HCT116 (cell line): ENCODE data around the gene KLHL40. TPM values are rescaled to one million over a fixed set of nuclear protein-coding genes. Genes with fewer than 3 reads are reported as not detected.

Experiments used
- ATAC-seq: fragments of 200-7000 bp; cut with Tn5 transposase; 2 replicates; pipeline ENCODE4 v1.9.1; 2020; ENCODE audit warnings: mild to moderate bottlenecking, moderate library complexity
- BruUV-seq: library from RNA; stranded (reverse); fragments of 400-500 nt; replicated peaks from 2 replicates; lab custom pipeline; 2021; lab: Mats Ljungman, UMichigan
- CTCF ChIA-PET: fragments of 300-600 bp; sonication (Branson Sonifier 250); formaldehyde crosslinking; loops from one replicate; lab custom pipeline; 2021; ENCODE audit warnings: antibody characterized with exemption; lab: Charles Lee
- POLR2A ChIA-PET: fragments of 300-600, 350-600 bp; sonication (Branson Sonifier 250); formaldehyde crosslinking; loops from one replicate; lab custom pipeline; 2021; ENCODE audit warnings: antibody characterized with exemption; lab: Charles Lee
- RAD21 ChIA-PET, 2 experiments: fragments of 300-600 bp; sonication (Branson Sonifier 250); formaldehyde crosslinking; loops; one replicate each; lab custom pipeline; 2023; ENCODE audit warnings: low total read pairs in 2 of 2; ENCODE audit not compliant: uncharacterized antibody in 2 of 2, unreplicated experiment in 2 of 2, low non-redundant PET in 1 of 2; lab: Charles Lee
- DNase-seq: peaks from one replicate; pipeline ENCODE4 v3.0.0-alpha.2; 2010; ENCODE audit warnings: low read depth, low spot score
- H2AFZ ChIP-seq: fragments of 200-600 bp; shearing (Covaris generic), sonication (generic); 2 replicates; pipeline ENCODE4 v1.6.1; 2017; ENCODE audit warnings: low read depth, mixed run types, mixed read lengths, antibody characterized with exemption, low read length; ENCODE audit not compliant: poor library complexity, severe bottlenecking
- H3K27ac ChIP-seq: 2 replicates; pipeline ENCODE4 v1.5.1; 2012; ENCODE audit warnings: low read depth, low read length
- H3K27me3 ChIP-seq: fragments of 200-600 bp; sonication (generic); 2 replicates; pipeline ENCODE4 v1.6.1; 2016; ENCODE audit warnings: mixed run types, low read length, mixed read lengths; ENCODE audit not compliant: insufficient read depth
- H3K36me3 ChIP-seq, 2 experiments: fragments of 200-500 bp in 1 of 2; fragments of 200-600 bp in 1 of 2; sonication (Bioruptor generic) in 1 of 2; sonication (generic) in 1 of 2; 2 replicates each; pipeline versions ENCODE4 v1.5.1 to v1.6.1; 2014 to 2016; ENCODE audit warnings: low read length in 2 of 2, inconsistent platforms in 1 of 2, mixed read lengths in 1 of 2, mixed run types in 1 of 2; ENCODE audit not compliant: insufficient read depth in 2 of 2, control insufficient read depth in 1 of 2
- H3K4me1 ChIP-seq, 2 experiments: fragments of 200-600 bp in 1 of 2; sonication (generic) in 1 of 2; 2 replicates each; pipeline versions ENCODE4 v1.5.1 to v1.6.1; 2012 to 2017; ENCODE audit warnings: low read length in 2 of 2, inconsistent platforms in 1 of 2, mild to moderate bottlenecking in 1 of 2, mixed read lengths in 1 of 2, mixed run types in 1 of 2, moderate library complexity in 1 of 2; ENCODE audit not compliant: insufficient read depth in 2 of 2, control insufficient read depth in 1 of 2
- H3K4me2 ChIP-seq: fragments of 200-600 bp; sonication (generic); 2 replicates; pipeline ENCODE4 v1.6.1; 2017; ENCODE audit warnings: mixed run types, low read length, mixed read lengths
- H3K4me3 ChIP-seq, 2 experiments: fragments of 200-600 bp in 1 of 2; sonication (generic) in 1 of 2; replicated peaks in 1 of 2; 2 replicates each; pipeline ENCODE4 v1.5.1; 2011 to 2016; ENCODE audit warnings: low read length in 2 of 2, control low read depth in 1 of 2, low read depth in 1 of 2, mild to moderate bottlenecking in 1 of 2, mixed read lengths in 1 of 2, mixed run types in 1 of 2
- H3K79me2 ChIP-seq: fragments of 200-600 bp; sonication (generic); 2 replicates; pipeline ENCODE4 v1.6.1; 2017; ENCODE audit warnings: mild to moderate bottlenecking, mixed run types, low read length, moderate library complexity, mixed read lengths; ENCODE audit not compliant: insufficient read depth
- H3K9ac ChIP-seq: fragments of 200-600 bp; sonication (generic); 2 replicates; pipeline ENCODE4 v1.6.1; 2016; ENCODE audit warnings: low read length, mixed read lengths
- H3K9me2 ChIP-seq: fragments of 200-600 bp; sonication (generic), shearing (Covaris generic); 2 replicates; pipeline ENCODE4 v1.6.1; 2017; ENCODE audit warnings: mixed run types, mild to moderate bottlenecking, moderate library complexity; ENCODE audit not compliant: insufficient read depth
- H3K9me3 ChIP-seq, 2 experiments: fragments of 200-500 bp in 1 of 2; fragments of 200-600 bp in 1 of 2; sonication (Bioruptor generic) in 1 of 2; sonication (generic) in 1 of 2; 2 replicates each; pipeline ENCODE4 v1.6.1; 2014 to 2017; ENCODE audit warnings: low read length in 2 of 2, mixed read lengths in 2 of 2, inconsistent platforms in 1 of 2, low read depth in 1 of 2, mild to moderate bottlenecking in 1 of 2, mixed run types in 1 of 2, moderate library complexity in 1 of 2; ENCODE audit not compliant: control insufficient read depth in 1 of 2, insufficient read depth in 1 of 2
- H4K20me1 ChIP-seq: fragments of 200-600 bp; sonication (generic), shearing (Covaris generic); 2 replicates; pipeline ENCODE4 v1.6.1; 2017; ENCODE audit warnings: mixed run types, mild to moderate bottlenecking, moderate library complexity; ENCODE audit not compliant: insufficient read depth
- CEBPB ChIP-seq: IDR thresholded peaks from 2 replicates; pipeline ENCODE4 v1.6.1; 2012; ENCODE audit warnings: low read depth
- CTCF ChIP-seq, 3 experiments: fragments of 200-600 bp in 1 of 3; sonication (generic) in 1 of 3; IDR thresholded peaks in 2 of 3; conservative IDR thresholded peaks in 1 of 3; 2 replicates each; pipeline ENCODE4 v1.5.1; 2012 to 2017; ENCODE audit warnings: low read depth in 2 of 3, low read length in 2 of 3, antibody characterized with exemption in 1 of 3, borderline replicate concordance in 1 of 3, control low read depth in 1 of 3, mild to moderate bottlenecking in 1 of 3, mixed read lengths in 1 of 3, mixed run types in 1 of 3, moderate library complexity in 1 of 3; ENCODE audit not compliant: insufficient read depth in 1 of 3
- EGR1 ChIP-seq: IDR thresholded peaks from 2 replicates; pipeline ENCODE4 v1.6.1; 2012; ENCODE audit warnings: low read depth
- ELF1 ChIP-seq: IDR thresholded peaks from 2 replicates; pipeline ENCODE4 v1.6.1; 2012; ENCODE audit warnings: low read depth, borderline replicate concordance
- FOSL1 ChIP-seq: IDR thresholded peaks from 2 replicates; pipeline ENCODE4 v1.6.1; 2012; ENCODE audit warnings: low read depth
- POLR2AphosphoS5 ChIP-seq: IDR thresholded peaks from 2 replicates; pipeline ENCODE4 v1.6.1; 2011; ENCODE audit warnings: mild to moderate bottlenecking, low read depth, low read length, moderate library complexity
- REST ChIP-seq: IDR thresholded peaks from 2 replicates; pipeline ENCODE4 v1.6.1; 2012; ENCODE audit warnings: low read depth
- SRF ChIP-seq: IDR thresholded peaks from 2 replicates; pipeline ENCODE4 v1.6.1; 2012; ENCODE audit warnings: low read depth
- YY1 ChIP-seq: IDR thresholded peaks from 2 replicates; pipeline ENCODE4 v1.6.1; 2011; ENCODE audit warnings: low read length, low read depth, moderate library complexity, mild to moderate bottlenecking; ENCODE audit not compliant: insufficient replicate concordance; ENCODE audit errors: extremely low read depth
- ZFX ChIP-seq: fragments of 450-650 bp; IDR thresholded peaks from 2 replicates; pipeline ENCODE4 v1.6.1; 2017
- intact Hi-C: fragments of 100-400 bp; cut with micrococcal nuclease; formaldehyde crosslinking; loops from 2 replicates; pipeline ENCODE4 v1.10.0; 2022
- total RNA-seq: library from RNA; stranded (reverse); gene quantifications from one replicate; pipeline ENCODE4 v1.2.1, GENCODE V29; 2021; ENCODE audit not compliant: unreplicated experiment

KLHL40 gene
- total RNA-seq, 1 experiment from 2014 or later = not detected

GRCh38 chr3:42657675-42658074 is 27.7 kb upstream of the KLHL40 start:
- Histone ChIP-seq H3K79me2 (peaks cover 16% of the 10 kb centered on the region; the same call in 1 of the 2 replicates), H3K9ac (no peak overlapping the region), H4K20me1 (no peaks in the 10 kb centered on the region), H3K4me3 (no peak overlapping the region), H3K27me3 (no peaks in the 10 kb centered on the region), H2AFZ (no peak overlapping the region)
- no peak for ATAC-seq
- RAD21 ChIA-PET = no interaction called here
- BruUV-seq = no TSS peak
- no peak for TF ChIP-seq ZFX
- no peak for TF ChIP-seq EGR1
- TF ChIP-seq CTCF (IDR thresholded peaks at IDR 0.05 in 2 of 3, conservative IDR thresholded peaks at IDR 0.05 in 1 of 3; ENCODE audit: borderline replicate concordance in 1 of 3, insufficient read depth in 1 of 3, low read depth in 2 of 3, low read length in 2 of 3) = no peak
- TF ChIP-seq CEBPB = no peak
- TF ChIP-seq REST = no peak
- no peak for TF ChIP-seq SRF
- no peak for TF ChIP-seq YY1
- TF ChIP-seq POLR2AphosphoS5 = no peak
- no peak for TF ChIP-seq FOSL1
- no peak for TF ChIP-seq ELF1
- TF ChIP-seq, all 23 proteins: peak for 0
- 0 out of 4 replicates have a peak, but pooled peaks cover 0 to 3% of the 10 kb centered on the region in 2 experiments for H3K36me3 ChIP-seq
- intact Hi-C loops = no loop called here
- no peaks in the 10 kb centered on the region for H3K9me3 ChIP-seq
- no peak for DNase-seq
- peaks cover 22 to 36% of the 10 kb centered on the region in 2 experiments for H3K4me1 ChIP-seq
- CTCF ChIA-PET = interaction anchor here (1.1 kb wide), 1 partner anchor 88 kb away, joined by 4 read pairs; no protein-coding TSS in a partner anchor
- POLR2A ChIA-PET = no interaction called here
- H3K27ac ChIP-seq = no peak overlapping the region
- no peaks in the 10 kb centered on the region for H3K9me2 ChIP-seq
- no peak overlapping the region for H3K4me2 ChIP-seq
